SW 1271 (cell line): ENCODE results near the gene PCDHGA1.

Source experiments
- DNase-seq, 2 experiments: peaks; one replicate each; lab custom pipeline; 2025; lab: John Stamatoyannopoulos, UW

PCDHGA1 gene

DNA sequence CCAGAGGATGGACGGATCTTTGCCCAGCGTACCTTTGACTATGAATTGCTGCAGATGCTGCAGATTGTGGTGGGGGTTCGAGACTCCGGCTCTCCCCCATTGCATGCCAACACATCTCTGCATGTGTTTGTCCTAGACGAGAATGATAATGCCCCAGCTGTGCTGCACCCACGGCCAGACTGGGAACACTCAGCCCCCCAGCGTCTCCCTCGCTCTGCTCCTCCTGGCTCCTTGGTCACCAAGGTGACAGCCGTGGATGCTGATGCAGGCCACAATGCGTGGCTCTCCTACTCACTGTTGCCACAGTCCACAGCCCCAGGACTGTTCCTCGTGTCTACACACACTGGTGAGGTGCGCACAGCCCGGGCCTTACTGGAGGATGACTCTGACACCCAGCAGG, 160.5 kb downstream of the PCDHGA1 start:
- DNase-seq = no peak

DNA sequence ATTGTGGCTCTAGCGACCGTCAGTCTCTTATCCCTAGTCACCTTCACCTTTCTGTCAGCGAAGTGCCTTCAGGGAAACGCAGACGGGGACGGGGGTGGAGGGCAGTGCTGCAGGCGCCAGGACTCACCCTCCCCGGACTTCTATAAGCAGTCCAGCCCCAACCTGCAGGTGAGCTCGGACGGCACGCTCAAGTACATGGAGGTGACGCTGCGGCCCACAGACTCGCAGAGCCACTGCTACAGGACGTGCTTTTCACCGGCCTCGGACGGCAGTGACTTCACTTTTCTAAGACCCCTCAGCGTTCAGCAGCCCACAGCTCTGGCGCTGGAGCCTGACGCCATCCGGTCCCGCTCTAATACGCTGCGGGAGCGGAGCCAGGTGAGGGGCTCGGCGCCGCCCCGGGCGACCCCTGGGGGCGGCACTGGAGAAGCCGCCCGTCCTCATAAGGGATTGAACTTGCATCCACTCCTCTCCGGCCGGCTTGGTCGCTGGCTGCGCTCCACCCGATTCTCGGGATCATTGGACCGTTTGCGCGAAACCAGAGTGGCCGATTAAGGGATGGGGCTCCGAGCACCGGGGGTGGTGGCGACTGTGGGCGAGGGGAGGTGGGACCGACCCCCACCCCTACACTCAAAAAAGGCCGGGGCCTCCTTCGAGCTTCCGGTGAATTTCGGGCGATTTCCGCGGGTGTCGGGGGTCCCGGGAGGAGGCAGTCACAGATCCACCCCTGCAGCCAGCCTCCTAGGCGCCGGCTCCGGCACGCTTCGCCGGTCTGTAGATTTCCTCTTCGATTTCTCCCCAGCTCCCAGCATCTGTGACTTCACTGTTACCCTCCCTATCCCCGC, 161.2 kb downstream of the PCDHGA1 start:
- no peak for DNase-seq

DNA sequence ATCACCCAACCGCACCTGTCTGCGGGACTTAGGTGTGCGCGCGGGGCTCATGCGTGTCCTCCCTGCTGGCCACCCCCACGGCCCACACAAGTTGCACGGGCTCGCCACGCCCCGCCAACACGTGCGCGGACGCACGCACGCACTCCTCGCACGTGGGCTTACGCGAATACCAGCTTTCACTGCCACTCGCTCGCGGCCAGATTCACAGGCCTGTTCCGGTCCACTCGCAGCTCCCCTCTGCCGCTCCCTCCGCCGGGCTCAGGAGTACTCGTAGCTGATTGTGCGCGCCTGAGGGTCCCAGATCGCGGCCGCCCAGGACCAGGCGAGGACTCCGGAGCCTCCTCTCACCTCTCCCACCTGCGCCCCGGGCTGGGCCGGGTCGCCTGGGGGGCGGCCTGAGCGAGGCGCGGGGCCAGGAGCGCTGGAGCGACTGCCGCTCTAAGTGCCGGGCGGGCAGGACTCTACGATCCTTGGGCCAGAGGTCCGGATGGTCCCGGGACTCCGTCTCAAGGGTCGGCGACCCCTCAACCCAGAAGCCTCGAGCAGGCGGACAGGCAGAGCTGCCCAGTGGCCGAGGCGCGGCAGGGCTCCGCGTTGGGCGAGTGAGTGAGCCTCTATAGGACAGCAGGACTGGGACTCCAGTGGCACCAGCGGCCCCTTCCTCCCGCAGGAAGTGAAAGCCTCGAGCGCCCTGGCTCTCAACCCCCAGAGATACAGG, 162.0 kb downstream of the PCDHGA1 start:
- no peak for DNase-seq

DNA sequence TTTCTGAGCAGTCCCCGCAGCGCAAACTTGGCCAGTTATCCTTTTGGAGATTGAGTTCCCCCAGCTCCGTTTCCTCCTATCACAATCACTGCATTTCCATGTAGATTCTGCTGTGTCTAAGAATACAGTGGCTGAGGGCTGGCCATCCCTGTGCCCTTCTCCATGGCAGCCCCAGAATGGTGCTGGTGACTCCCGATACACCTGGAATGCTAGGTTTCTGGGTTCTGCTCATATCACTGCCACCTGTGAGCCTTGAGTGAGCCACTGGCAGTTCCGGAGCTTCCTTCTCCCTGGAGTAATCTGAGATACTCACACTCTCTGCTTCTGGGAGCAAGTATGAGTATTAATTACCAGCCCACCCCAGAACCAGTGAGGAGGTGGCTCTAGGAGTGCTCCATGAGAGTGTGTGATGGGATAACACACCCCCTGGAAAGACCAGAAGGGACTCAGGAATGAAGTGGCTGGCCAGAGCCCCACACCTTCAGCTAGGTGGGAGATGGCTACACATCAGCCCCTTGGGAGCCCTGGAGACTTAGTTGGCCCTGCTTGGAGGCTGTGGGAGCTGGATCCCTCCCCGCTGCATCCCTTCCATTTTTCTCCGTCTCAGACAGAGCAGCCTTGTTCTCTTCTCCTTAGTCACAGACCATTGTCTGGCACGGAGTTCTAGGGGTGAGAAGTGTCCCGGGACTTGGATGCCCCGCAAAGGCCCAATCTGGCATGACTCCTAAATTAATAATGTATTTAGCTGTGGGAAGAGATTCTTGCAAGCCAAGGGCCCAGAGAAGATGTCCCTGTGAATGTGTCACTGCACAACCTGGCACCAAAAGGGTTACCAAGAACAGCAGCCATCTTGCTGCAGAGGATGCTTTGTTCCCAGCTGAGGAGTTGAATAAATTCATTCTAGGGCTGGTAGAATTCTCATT, 163.4 kb downstream of the PCDHGA1 start:
- DNase-seq = no peak

DNA sequence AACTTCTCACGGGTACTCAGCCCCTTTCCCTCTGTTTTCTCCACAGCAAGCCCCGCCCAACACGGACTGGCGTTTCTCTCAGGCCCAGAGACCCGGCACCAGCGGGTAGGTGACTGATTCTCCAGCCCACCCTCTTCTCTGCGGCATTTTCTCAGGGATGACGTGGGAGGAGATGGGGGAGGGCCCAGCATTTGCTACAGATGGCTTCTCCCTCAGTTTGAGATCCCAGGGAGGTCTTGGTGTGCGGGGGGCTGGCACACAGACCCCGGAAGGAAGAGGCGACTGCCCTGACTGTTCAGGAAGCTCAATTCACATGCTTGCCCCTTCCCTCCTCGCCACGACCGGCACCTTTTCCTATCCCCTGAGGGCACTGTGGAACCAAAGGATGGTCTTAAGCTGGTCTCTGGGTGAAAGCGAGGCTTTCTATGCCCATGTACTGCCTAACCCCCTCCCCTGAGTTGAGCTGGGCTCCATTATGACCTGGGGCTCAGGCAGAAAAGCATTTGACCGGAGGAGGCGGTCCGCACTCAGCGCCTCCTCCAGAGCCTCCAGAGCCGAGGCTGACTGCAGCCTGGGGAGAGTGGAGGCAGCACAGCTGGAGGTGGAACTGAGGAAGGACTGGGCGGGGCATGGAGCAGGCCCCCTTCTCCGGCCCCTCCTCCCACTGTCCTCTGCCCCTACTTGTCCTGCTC, 164.6 kb downstream of the PCDHGA1 start:
- DNase-seq = no peak

DNA sequence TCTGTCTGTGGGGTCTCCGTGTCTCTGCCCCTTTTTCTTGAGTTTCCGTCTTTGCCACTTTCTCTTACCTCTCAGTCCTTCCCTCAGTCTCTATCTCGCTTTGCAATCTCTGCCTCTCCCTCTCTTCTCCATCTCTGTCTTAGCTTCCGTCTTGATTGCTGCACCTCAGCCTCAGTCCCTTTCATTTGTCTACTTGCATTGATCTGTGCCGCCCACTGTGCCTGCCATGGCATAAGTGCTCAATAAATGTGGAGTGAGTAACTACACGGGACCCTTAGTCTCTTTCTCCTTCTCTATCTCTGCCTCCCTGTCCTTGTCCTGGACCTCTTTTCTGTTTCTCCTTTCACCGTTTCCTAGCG, 165.1 kb downstream of the PCDHGA1 start:
- DNase-seq = no peak

DNA sequence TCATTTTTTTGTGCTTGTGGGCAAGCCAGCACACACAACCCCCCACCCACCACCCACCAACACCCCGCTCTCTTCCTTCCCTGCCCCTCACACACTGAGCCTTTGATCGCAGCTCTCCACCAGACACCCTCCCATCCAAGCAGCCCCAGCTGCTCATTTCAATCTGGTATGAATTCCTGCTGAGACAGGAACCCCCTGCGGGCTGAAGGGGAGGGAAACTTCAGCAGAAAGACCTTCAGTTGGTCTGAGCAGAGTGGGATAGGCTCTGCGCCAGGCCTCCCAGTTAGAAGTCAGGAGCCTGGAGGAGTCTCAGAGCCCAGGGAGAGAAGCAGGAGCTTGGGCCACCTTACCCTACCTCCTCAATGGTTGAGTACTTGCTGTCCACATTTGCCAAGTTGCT, 165.7 kb downstream of the PCDHGA1 start:
- no peak for DNase-seq

DNA sequence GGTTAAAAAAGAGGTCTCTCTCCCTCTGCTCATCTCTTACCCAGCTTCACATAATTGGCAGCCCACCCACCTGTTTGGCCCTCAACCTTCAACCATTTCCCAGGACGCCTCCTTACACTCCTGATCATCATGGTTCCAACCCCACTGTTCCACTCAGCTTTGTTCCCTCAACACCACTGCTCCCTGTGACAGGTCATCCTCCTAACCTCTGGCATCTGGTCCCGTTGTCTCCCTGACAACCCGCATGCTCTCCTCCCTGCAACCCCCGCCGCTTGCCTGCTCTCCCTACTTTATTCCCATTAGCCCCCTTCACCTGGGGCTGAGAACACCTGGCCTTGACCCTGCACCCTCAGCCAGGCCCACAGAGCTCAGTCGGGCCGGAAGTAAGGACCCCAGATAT, 171.4 kb downstream of the PCDHGA1 start:
- no peak for DNase-seq

DNA sequence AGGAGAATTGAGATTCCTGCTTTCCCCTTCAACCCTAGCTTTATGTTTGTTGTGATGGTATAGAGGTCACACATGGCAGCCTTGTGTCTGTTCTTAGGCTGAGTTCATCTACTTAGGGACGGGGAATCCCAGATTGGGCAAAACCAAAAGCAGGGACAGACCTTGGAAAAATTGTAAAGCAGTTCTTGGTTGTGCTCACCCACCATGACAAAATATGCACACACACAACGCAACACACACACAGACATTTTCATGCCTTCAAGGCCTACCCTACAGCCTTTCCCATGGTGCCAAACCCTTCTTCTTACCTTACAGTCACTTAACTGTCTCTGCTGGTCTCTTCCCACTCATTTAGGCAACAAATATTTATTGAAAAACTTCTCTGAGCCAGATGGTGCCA, 173.4 kb downstream of the PCDHGA1 start:
- no peak for DNase-seq

DNA sequence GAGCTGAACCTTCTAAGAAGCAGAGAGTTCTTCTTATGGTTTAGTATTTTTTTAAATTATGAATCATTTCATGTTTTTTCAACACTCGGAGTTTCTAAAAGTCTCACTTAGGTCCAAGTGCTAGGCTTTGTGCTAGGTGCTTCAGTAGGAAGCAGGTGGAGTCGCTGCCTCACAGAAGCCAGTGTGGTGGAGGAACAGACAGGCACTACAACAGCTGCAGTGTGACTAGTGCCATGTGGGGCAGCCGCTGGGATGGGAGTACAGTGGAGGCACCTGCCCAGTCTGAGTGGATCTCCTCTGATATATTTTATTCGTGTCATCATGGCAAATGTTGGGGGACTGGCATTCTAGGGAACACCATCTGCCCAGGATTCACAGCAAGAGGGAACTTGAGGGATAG, 173.9 kb downstream of the PCDHGA1 start:
- no peak for DNase-seq

DNA sequence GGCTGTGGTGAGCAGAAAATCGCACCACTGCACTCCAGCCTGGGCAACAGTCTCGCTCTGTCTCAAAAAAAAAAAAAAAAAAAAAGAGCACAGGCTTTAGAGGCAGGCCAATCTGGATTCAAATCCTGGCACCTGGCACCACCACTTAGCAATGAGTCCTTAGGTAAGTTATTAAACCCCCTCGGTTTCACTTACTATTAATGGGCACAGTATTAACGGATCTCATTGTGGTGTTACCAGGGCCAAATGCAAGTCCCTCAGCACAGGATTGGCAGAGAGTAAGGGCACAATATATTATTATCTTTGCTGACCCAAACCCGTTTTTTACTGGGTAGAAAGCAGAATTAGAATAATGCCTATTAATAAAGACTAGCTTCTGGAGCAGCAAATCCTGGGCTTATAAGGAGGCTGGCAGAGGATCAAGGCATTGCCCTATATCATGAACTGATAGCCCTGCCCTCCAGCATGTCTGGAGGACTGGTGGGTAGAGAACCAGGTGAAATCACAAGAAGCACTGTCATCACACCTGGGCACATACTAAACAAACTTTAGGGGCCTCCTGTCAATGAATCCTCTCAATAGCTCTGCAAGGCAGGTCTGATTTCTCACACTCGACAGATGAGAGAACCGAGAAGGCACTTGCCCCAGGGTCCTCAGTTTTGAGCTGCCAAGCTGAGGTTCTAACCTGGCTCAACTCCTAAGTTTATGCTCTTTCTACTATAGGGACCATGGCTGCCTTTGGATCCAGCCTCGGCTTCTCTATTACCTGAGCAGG, 176.3 kb downstream of the PCDHGA1 start:
- DNase-seq = no peak

DNA sequence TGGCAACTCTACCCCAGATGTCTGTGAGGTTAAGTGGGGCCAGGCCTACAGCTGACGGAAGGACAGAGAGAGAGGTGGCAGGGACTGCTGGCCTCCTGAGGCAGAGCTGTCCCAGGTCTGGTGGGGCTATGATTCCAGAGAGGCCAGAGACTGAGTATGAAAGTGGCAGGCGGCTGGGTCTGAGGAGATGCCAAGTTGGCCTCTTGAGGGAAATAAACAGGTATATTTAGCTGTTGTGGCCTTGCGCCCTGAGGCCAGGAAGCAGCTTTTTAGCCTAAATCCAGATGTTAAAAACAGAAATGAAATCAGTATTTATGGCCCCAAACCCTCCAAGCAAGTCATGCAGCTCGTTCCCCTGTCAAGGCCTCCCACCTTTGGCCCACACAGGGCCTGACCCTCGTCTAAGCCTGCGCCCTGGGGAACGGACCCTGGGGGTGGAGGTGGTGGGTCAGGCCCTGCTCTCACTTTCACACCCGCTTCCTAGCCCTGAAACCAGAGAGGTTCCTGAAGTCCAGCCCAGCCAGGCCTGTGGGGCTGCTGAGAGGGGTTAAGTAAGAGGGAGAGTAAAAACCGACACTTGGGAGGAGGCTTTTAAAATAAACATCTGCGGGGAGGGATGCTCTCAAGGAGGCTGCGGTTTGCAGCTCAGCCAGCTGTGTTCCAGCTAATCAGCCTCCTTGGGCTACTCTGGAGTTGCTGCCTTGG, 177.2 kb downstream of the PCDHGA1 start:
- no peak for DNase-seq

DNA sequence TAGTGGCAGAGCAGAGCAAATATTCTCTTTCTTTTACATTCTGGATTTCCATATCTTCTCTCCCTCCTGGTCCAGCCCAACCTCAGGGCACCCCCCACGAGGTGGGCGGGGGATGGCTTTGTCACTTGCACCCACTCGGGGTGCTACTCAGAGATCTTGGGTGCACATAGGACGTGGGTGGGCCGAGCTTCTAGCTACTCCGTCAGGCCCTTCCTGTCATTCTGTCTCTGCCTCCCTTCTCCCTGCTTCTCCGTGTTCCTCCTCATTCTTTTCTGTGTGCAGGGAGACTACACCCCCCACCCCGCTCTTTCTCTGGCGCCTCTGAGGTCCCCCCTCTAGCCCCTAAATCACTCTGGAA, 178.1 kb downstream of the PCDHGA1 start:
- peak in 1 of 2 experiments; percentile 43 for DNase-seq

DNA sequence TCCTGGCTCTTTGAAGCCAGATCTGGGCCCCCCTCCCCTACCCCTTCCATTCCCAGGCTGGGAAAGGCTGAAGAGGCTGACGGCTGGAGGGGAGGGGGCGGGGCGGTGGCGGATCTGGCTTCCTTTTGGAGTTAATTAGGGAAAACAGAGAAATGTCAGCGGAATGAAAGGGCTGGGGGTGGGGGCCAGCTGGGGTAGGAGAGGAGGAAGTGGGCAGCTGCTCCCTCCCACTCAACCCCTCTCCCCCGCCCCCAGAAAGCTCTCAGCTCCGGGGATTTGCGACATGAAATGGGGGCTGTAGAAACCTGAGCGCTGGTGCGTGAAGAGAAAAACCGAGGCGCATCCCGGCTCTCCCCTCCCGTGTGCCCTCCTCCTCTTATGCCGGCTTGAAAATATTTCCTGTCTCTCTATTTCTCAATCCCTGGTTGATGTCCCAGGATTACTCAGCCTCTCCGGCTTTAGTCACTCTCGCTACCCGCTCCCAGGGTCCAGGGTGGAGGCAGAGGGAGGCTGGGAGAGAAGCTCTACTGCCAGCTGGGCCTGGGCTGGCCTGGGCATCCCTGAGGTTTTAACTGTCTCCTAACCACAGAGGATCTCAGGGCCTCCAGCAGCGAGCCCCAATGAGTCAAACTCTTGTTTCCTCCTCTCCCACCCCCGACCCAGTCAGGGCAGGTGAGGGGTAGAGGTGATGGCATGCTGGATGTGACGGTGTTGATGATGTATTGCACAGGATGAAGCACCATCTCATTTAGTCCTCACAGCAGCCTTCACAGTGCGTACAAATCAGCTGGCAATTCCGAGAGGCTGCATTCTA, 178.7 kb downstream of the PCDHGA1 start:
- DNase-seq = peak; percentile 59 to 86

DNA sequence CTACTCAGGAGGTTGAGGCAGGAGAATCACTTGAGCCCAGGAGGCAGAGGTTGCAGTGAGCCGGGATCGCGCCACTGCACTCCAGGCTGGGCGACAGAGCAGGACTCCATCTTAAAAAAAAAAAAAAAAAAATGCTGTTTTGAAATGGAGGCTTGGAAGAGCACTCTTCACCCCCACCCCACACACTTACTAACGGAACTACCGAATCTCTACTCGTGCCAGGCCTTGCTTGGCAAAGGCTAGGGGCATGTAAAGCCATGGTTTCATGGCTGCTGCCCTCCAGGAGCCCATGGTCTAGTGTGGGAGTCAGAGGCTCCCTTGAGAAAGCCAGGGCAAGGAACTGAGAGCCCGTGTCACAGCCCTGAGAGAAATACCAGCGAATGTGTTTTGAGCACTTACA, 179.8 kb downstream of the PCDHGA1 start:
- DNase-seq = no peak

DNA sequence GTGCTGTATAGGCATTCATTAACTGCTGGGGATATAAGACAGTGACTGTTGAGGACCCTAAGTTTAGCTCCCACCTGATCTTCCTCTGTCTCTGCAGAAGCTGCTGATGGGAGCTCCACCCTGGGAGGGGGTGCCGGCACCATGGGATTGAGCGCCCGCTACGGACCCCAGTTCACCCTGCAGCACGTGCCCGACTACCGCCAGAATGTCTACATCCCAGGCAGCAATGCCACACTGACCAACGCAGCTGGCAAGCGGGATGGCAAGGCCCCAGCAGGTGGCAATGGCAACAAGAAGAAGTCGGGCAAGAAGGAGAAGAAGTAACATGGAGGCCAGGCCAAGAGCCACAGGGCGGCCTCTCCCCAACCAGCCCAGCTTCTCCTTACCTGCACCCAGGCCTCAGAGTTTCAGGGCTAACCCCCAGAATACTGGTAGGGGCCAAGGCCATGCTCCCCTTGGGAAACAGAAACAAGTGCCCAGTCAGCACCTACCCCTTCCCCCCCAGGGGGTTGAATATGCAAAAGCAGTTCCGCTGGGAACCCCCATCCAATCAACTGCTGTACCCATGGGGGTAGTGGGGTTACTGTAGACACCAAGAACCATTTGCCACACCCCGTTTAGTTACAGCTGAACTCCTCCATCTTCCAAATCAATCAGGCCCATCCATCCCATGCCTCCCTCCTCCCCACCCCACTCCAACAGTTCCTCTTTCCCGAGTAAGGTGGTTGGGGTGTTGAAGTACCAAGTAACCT, 180.7 kb downstream of the PCDHGA1 start:
- DNase-seq = no peak

DNA sequence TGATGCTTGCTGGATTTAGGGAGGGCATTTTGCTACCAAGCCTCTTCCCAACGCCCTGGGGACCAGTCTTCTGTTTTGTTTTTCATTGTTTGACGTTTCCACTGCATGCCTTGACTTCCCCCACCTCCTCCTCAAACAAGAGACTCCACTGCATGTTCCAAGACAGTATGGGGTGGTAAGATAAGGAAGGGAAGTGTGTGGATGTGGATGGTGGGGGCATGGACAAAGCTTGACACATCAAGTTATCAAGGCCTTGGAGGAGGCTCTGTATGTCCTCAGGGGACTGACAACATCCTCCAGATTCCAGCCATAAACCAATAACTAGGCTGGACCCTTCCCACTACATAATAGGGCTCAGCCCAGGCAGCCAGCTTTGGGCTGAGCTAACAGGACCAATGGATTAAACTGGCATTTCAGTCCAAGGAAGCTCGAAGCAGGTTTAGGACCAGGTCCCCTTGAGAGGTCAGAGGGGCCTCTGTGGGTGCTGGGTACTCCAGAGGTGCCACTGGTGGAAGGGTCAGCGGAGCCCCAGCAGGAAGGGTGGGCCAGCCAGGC, 181.5 kb downstream of the PCDHGA1 start:
- no peak for DNase-seq

DNA sequence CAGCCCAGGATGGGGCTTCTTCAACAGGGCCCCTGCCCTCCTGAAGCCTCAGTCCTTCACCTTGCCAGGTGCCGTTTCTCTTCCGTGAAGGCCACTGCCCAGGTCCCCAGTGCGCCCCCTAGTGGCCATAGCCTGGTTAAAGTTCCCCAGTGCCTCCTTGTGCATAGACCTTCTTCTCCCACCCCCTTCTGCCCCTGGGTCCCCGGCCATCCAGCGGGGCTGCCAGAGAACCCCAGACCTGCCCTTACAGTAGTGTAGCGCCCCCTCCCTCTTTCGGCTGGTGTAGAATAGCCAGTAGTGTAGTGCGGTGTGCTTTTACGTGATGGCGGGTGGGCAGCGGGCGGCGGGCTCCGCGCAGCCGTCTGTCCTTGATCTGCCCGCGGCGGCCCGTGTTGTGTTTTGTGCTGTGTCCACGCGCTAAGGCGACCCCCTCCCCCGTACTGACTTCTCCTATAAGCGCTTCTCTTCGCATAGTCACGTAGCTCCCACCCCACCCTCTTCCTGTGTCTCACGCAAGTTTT, 182.1 kb downstream of the PCDHGA1 start:
- DNase-seq = peak in 1 of 2 experiments; percentile 23
